GM10248 (cell line): ENCODE measurements around the gene EIF4G3.

ENCODE experiments used
- CTCF ChIA-PET: fragments of 300-600 bp; sonication (Branson Sonifier 250); formaldehyde crosslinking; extraction: SDS; loops from one replicate; lab custom pipeline; 2021; ENCODE audit warnings: antibody characterized with exemption; lab: Yijun Ruan, JAX
- POLR2A ChIA-PET: fragments of 350-650 bp; sonication (Branson Sonifier 250); formaldehyde crosslinking; extraction: SDS; loops from one replicate; lab custom pipeline; 2020; ENCODE audit warnings: antibody characterized with exemption; lab: Yijun Ruan, JAX
- DNase-seq: peaks from one replicate; pipeline ENCODE4 v3.0.0; 2012; ENCODE audit errors: extremely low spot score
- TF ChIP-seq, protein P1 (sequence below): IDR thresholded peaks from 2 replicates; pipeline ENCODE4 v1.5.1; 2012; ENCODE audit warnings: mild to moderate bottlenecking, low read depth; ENCODE audit errors: extremely low read depth, missing control alignments, control extremely low read depth

EIF4G3 gene

GRCh38 chr1:21068937-21069336 is 107.8 kb downstream of the EIF4G3 start:
- POLR2A ChIA-PET: no interaction called here
- DNase-seq: no peak
- TF ChIP-seq, protein P1, sequence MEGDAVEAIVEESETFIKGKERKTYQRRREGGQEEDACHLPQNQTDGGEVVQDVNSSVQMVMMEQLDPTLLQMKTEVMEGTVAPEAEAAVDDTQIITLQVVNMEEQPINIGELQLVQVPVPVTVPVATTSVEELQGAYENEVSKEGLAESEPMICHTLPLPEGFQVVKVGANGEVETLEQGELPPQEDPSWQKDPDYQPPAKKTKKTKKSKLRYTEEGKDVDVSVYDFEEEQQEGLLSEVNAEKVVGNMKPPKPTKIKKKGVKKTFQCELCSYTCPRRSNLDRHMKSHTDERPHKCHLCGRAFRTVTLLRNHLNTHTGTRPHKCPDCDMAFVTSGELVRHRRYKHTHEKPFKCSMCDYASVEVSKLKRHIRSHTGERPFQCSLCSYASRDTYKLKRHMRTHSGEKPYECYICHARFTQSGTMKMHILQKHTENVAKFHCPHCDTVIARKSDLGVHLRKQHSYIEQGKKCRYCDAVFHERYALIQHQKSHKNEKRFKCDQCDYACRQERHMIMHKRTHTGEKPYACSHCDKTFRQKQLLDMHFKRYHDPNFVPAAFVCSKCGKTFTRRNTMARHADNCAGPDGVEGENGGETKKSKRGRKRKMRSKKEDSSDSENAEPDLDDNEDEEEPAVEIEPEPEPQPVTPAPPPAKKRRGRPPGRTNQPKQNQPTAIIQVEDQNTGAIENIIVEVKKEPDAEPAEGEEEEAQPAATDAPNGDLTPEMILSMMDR: no peak
- CTCF ChIA-PET: no interaction called here

- ChIA-PET CTCF (no interaction called here), POLR2A (no interaction called here)
- no peak for DNase-seq
- TF ChIP-seq, protein P1: no peak
Observed at GRCh38 chr1:21067551-21068227, 109.0 kb downstream of the EIF4G3 start.

GRCh38 chr1:21066356-21067012 is 110.2 kb downstream of the EIF4G3 start:
- no peak for DNase-seq
- CTCF ChIA-PET: no interaction called here
- POLR2A ChIA-PET: no interaction called here
- TF ChIP-seq, protein P1: no peak

- no peak for DNase-seq
- TF ChIP-seq, protein P1: no peak
- ChIA-PET CTCF (no interaction called here), POLR2A (interaction anchor here (0.6 kb wide), 1 partner anchor 43 kb away, joined by 3 read pairs; no protein-coding TSS in a partner anchor)
Observed at GRCh38 chr1:21065851-21066250, 110.8 kb downstream of the EIF4G3 start.

- CTCF ChIA-PET: no interaction called here
- no peak for DNase-seq
- POLR2A ChIA-PET: no interaction called here
- TF ChIP-seq, protein P1: no peak
Observed at GRCh38 chr1:21064057-21064456, 112.6 kb downstream of the EIF4G3 start.

DNA sequence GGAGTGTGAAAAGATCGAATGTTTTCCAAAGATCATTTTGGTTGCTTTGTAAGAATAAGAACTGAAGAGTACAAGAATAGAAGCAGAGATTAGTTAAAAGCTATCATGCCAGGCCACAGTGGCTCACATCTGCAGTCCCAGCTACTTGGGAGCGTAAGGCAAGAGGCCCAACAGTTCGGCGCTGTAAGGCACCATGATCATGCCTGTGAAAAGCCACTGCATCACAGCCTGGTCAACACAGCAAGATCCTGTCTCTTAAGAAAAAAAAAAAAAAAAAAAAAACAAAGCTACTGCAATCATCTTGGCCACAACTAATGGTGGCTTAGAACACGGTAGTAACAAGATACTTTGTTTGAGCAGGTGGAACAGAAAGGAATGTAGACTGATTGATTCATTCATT is 116.2 kb downstream of the EIF4G3 start:
- POLR2A ChIA-PET: interaction anchor here (0.6 kb wide), 1 partner anchor 718 kb away, joined by 3 read pairs; no protein-coding TSS in a partner anchor
- TF ChIP-seq, protein P1: no peak
- CTCF ChIA-PET: no interaction called here
- no peak for DNase-seq
